SK-N-MC (cell line): ENCODE measurements around the gene NUTM1.
"Not testable (repeated sequence)": the region's sequence is repeated elsewhere in the genome, so short reads cannot be mapped to it uniquely, and the experiment has no call there.

Experiments
- EZH2 ChIP-seq: fragments of 200-600 bp; sonication (generic); IDR thresholded peaks from one replicate; pipeline ENCODE4 v1.6.1; 2017; ENCODE audit warnings: antibody characterized with exemption
- POLR2AphosphoS5 ChIP-seq: IDR thresholded peaks from 2 replicates; pipeline ENCODE4 v1.6.1; 2012; ENCODE audit warnings: mild to moderate bottlenecking, low read depth, low read length, borderline replicate concordance

GRCh38 chr15:34403160-34403598 is 60.1 kb downstream of the NUTM1 start:
- not testable (repeated sequence) for TF ChIP-seq POLR2AphosphoS5, EZH2
